Fibroblast of peridontal ligament (primary cell): Measurements from ENCODE around the gene PDS5B.
"Not testable (repeated sequence)": the region's sequence is repeated elsewhere in the genome, so short reads cannot be mapped to it uniquely, and the experiment has no call there.

Source experiments
- DNase-seq: peaks from one replicate; pipeline ENCODE4 v3.0.0-alpha.2; 2010; ENCODE audit errors: extremely low read depth

Gene PDS5B

DNA sequence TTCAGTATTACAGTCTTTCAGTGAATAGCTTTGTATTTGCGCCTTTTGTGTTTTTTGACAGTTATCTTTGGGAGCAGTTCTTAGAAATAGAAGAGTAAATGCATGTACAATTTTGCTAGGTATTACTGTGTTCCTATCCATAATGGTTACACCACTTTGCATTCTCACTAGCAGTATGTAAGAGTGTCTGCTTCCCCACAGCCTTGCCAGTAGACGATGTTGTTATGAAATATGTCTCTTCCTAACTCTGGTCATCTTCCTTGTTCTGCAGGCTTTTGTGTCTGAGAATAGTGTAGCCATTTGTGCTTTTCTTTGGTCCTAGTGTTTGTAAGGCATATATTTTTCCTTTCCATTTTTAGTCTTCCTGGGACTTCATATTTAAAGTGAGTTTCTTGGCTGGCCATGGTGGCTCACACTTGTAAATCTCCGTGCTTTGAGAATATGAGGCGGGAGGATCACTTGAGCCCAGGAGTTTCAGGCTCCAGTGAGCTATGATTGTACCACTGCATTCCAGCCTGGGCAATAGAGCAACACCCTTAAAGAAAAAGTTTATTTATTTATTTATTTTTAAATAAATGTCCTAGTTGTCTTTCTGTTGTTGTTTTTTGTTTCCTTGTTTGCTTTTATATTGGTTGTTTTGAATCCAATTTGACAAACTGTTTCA, 140.3 kb downstream of the PDS5B start:
- DNase-seq: no peak

DNA sequence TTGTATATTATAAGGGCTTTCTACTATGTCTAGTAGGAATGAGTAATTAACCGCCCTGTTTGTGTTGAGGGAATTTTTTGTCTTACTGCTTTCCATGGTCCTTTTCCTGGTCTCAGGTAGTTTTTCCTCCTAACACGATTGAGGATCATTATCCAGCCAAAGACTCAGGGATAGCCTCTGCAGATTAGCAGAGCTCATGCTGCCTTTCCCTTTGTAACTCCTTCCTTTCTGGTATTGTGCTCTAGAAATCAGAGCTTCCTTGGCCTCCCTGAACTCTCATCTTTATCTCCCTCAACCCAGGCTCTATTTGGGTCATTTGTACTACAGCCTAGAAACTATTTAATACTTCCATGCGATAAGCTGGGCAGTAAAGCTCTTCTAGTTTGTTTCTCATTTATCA, 142.1 kb downstream of the PDS5B start:
- no peak for DNase-seq

GRCh38 chr13:32729097-32729496, 142.8 kb downstream of the PDS5B start:
- not testable (repeated sequence) for DNase-seq

- DNase-seq: no peak
Measured at GRCh38 chr13:32731074-32731473, 144.8 kb downstream of the PDS5B start.

DNA sequence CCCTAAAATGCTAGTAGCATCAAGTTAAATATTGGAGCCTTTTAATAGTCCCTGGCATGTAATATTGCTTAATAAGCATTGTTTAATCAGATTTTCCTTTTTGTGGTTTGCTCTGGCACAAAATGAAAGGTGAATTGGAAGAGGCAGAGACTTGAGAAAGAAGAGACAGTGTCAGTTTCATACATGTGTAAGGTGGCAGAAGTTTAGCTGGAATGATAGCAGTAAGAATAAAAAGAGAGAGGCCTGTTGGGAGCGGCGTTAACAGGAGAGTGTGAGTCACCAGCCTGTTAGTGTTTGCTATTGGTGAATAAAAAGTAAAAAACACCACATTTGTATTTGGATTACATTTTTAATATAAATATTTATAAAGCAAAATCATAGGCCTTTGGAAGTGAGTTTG, 145.3 kb downstream of the PDS5B start:
- DNase-seq: peak; percentile 31

DNA sequence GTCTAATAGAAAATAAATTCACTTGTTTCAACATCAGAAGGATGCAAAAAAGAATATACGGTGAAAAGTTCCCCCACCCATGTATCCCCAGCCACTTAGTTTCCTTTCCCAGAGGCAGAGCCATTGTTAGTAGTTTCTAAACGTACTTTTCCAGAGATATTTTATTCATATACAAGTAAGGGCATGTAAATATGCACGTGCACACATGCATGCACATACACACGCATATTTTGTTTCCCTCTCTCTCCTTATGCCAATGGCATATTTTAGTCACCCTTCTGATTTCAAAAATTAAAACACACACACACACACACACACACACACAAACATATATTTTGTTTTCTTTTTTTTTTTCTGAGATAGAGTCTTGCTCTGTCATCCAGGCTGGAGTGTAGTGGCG, 147.4 kb downstream of the PDS5B start:
- DNase-seq: no peak

DNA sequence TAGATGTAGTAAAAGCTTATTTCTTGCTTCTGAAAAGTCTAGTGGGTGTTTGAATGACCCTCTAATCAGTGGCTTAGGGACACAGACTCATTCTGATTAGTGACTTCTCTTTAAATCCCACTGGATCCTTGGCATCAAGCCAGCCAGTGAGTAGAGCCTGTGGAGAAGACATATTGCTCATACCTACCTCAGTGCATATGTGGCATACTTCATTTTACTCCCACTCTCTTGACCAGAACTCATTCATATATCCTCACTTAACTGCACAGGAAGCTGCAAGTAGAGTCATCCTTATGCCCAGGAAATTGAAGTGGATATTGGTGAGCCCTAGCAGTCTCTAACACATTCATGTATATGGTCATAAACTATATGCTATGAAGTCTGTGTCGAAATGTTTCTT, 148.3 kb downstream of the PDS5B start:
- peak; percentile 31 for DNase-seq

DNA sequence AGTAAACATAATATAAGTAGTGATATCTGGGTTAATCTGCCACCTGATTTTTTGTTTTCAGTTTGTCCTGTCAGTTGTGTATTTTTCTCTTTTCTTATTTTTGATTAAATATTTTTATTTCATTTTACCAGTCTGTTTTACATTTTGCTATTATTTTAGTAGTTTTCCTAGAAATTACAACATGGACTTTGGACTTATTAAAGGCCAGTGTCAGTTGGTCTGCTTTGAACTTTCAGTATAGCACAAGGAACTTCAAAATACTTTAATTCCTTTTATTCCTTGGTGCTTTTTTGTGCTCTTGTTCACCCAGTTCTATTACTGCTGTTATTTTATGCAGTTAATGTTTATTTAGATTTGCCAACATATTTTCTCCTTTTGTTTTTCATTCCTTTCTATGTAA, 149.6 kb downstream of the PDS5B start:
- peak; percentile 9 for DNase-seq

- DNase-seq: no peak
Measured at GRCh38 chr13:32736648-32737047, 150.4 kb downstream of the PDS5B start.

DNA sequence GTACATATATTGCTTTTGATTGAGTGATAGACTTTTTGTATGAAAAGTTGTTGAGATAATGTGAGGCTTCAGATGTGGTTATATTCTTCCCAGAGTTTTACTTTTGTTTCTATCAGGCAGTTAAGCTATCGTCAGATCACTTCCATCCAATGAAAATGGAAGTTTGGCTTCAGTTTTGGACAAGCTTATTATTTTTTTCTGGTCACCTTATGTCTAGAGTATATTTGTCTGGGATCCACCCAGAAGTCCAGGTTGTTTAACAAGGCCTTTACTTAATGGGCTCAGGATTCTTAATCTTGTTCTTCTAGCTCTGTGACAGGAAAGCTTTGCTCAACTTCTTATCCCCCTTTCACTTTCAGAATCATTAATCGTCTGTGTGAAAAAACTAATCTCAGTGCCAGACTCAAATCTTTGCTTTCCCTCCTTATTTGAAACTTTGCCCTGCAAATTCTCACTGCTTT, 150.9 kb downstream of the PDS5B start:
- peak; percentile 69 for DNase-seq

GRCh38 chr13:32737679-32738078, 151.4 kb downstream of the PDS5B start:
- peak; percentile 53 for DNase-seq

DNA sequence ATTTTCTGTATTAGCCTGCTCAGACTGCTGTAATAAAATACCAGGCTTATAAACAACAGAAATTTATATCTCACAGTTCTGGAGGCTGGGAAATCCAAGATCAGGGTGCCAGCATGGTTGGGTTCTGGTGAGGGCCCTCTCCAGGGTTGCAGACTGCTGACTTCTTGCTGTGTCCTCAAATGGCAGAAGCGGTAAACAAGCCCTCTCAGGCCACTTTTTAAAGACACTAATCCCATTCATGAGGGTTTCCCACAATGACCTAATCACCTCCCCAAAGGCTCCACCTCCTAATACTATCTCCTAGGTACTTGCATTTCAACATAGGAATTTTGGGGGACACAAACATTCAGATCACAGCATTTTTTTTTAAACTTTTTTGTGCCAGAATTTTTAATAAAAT, 159.3 kb downstream of the PDS5B start:
- no peak for DNase-seq

DNA sequence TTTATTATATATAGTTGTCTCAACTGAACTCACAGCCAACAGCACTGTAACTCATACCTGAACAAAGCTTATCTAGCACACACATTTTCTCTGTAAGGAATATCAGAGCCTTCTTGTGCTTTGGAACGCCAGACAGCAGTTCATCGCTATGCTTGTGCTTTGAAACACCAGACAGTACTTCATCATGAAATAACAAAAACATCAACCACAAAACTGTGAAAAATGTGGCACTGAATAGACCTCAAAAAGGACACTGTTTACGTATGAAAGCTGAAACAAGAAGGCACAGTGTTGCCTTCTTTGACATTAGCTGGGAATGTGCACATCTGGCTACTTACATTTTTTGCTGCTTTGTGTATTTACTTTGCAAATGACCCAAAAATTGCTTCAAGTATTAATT, 160.2 kb downstream of the PDS5B start:
- peak; percentile 58 for DNase-seq

- DNase-seq: no peak
Measured at GRCh38 chr13:32748305-32748704, 162.1 kb downstream of the PDS5B start.

- DNase-seq: no peak
Measured at GRCh38 chr13:32751340-32751739, 165.1 kb downstream of the PDS5B start.

GRCh38 chr13:32752311-32752710, 166.1 kb downstream of the PDS5B start:
- no peak for DNase-seq

- DNase-seq: no peak
Measured at GRCh38 chr13:32752997-32753606, 166.8 kb downstream of the PDS5B start.

DNA sequence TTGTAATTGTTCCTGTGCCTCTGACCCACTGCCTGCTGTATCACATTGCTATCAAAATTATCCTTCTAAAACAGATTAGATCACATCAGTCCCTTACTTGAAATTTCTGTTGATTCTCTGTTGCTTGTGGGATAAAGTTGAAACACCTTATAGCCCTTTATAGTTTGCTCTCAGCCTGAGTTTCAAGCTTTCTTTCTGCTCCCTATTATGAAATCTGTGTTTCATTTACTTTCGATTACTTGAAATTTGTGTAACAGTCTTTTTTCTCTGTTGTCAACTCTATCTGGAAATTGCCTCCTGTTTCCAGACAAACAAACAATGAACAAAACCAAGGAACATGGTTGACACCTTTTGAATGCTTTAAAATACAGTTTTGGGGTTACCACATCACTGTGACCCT, 167.9 kb downstream of the PDS5B start:
- DNase-seq: no peak

- no peak for DNase-seq
Measured at GRCh38 chr13:32759152-32759551, 172.9 kb downstream of the PDS5B start.

- no peak for DNase-seq
Measured at GRCh38 chr13:32761472-32761871, 175.2 kb downstream of the PDS5B start.

- no peak for DNase-seq
Measured at GRCh38 chr13:32779119-32779518, 192.9 kb downstream of the PDS5B start.

DNA sequence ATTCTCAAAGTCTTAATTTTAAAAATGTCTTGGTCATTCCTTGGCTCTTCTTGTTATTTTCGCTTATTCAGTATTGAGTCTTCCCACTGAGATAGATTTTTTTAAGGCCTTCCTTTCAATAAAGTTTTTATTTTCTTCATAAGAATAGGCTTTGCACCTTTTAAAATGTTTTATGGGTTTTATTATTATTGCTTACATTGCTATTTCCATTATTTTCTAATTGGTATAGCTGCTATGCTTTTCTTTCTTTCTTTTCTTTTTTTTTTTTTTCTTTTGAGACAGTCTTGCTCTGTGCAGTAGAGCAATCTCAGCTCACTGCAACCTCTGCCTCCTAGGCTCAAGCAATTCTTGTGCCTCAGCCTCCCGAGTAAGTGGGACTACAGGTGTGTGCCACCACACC, 195.7 kb downstream of the PDS5B start:
- no peak for DNase-seq

- DNase-seq: no peak
Measured at GRCh38 chr13:32783067-32783466, 196.8 kb downstream of the PDS5B start.

DNA sequence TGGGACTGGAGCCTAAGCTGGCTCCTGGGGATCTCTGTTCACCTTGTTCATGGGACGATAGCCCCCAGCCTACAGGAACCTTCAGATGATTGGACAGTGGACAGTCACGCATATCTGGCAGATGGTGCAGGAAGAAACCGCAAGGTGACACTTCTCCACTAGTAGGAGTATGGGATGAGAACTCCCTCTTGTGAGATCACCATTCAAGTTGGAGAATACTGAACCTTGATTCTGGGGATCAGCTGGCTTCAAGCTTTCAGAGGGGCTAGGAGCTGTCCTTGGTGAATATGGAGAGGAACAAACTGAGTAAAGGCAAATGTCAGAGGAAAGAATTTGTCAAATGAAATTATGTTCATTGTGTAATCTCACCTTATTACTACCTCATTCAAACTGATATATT, 204.5 kb downstream of the PDS5B start:
- no peak for DNase-seq
